IPS-NIHi7 (cell line): ENCODE results near the gene F8.
"Not testable (repeated sequence)": the region's sequence is repeated elsewhere in the genome, so short reads cannot be mapped to it uniquely, and the experiment has no call there.

Source experiments
- DNase-seq: peaks from one replicate; pipeline ENCODE4 v3.0.0; 2012; ENCODE audit warnings: mixed read lengths; ENCODE audit errors: extremely low spot score

F8 gene

GRCh38 chrX:154885057-154885456 lies 137.5 kb downstream of the F8 start:
- DNase-seq, result not testable (repeated sequence)

DNA sequence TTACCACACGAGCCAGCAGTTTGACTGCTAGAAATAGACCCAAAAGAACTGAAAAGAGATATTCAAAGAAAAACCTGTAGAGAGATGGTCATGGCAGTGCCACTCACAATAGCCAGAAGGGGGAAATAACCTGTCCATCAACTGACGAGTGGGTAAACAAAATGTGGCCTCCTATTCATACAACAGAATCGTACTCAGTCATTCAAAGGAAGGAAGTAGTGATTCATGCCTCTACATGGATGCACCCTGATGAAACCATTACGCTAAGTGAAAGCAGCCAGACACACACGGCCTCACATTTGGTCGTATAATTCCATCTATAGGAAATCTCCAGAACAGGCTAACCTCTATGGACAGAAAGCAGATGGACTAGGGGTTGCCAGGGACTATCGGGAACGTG lies 138.5 kb downstream of the F8 start:
- DNase-seq, result not testable (repeated sequence)

- DNase-seq, result no peak
These were observed 149.2 kb downstream of the F8 start for GRCh38 chrX:154873329-154873728.

DNA sequence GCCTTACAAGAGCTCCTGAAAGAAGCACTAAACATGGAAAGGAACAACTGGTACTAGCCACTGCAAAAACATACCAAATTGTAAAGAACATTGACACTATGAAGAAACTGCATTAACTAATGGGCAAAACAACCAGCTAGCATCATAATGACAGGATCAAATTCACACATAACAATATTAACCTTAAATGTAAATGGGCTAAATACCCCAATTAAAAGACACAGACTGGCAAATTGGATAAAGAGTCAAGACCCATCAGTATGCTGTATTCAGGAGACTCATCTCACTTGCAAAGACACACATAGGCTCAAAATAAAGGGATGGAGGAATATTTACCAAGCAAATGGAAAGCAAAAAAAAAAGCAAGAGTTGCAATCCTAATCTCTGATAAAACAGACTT lies 154.0 kb downstream of the F8 start:
- not testable (repeated sequence) for DNase-seq

DNA sequence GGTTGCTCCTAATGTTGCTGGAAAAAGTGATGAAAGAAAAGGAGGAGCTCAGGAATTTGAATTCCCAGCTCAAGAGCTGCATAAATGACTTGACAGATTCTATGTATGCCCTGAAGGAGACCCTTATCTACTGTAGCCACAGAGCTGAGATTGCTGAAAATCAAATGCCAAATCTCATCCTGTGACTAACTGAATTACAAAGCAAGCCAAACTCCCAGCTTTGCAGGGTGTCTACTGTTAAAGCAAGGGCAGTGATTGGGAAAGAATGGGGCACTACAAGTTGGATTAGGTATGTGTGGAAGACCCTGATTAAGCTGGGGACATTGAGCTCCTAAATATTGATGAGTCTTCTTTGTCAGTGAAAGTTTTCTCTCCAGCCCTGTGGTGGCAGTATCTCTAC lies 167.3 kb downstream of the F8 start:
- no peak for DNase-seq

DNA sequence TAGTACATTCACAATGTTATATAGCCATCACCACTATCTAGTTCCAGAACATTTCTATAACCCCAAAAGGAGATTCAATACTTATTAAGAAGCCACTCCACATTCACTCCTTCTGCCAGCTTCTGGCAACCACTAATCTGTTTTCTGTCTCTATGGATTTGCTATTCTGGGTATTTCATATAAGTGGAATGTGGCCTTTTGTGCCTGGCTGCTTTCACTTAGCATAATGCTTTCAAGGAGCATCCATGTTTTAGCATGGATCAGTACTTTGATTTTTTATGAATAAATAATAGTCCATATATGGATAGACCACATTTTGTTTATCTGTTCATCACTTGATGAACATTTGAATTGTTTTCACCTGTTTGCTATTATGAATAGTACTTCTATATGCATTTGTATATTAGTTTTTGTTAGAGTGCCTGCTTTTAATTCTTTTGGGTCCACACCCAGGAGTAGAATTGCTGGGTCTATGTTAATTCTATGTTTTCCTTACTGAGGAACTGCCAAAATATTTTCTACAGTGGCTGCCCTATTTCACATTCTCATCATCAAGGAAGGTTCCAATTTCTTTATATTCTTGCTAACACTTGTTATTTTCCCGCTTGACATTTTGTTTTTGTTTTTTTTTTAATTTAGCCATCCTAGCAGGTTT lies 171.4 kb downstream of the F8 start:
- DNase-seq, result no peak

GRCh38 chrX:154840856-154841255 lies 181.7 kb downstream of the F8 start:
- DNase-seq, result peak; percentile 26

- DNase-seq, result no peak
These were observed 186.4 kb downstream of the F8 start for GRCh38 chrX:154836163-154836562.

- no peak for DNase-seq
These were observed 188.0 kb downstream of the F8 start, which contains the start of gene SMIM9 for GRCh38 chrX:154834562-154834961. Gene SMIM9 (minus strand): TSS chrX:154834662. CDS start chrX:154830856, 3,806 bp downstream.

DNA sequence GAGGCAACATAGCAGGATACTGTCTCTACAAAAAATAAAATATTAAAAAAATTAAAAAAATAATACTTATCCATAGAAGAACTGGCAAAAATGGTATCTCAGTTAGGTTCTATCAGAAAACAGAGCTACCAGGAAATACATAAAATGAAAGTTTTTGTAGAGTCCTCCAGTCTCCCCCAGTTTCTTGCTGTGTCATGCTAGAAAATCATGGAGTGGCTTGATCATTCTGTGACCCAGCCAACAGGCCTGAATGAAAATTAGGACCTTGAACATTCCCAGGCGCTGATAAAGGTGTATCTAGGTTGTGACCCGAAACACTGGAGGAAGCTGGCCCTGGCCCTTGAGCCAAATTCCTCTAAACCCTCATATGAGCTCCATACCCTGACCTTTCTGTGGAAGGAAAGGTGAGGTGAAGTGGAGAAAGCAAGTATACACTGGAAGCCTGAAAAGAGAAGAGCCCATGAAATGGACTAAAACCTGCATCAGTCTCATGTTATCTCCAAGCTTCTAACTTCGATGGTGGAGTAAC lies 188.7 kb downstream of the F8 start:
- no peak for DNase-seq

- DNase-seq, result peak; percentile 16
These were observed 192.5 kb downstream of the F8 start for GRCh38 chrX:154829926-154830442.

GRCh38 chrX:154829134-154829533 lies 193.4 kb downstream of the F8 start:
- DNase-seq, result no peak

DNA sequence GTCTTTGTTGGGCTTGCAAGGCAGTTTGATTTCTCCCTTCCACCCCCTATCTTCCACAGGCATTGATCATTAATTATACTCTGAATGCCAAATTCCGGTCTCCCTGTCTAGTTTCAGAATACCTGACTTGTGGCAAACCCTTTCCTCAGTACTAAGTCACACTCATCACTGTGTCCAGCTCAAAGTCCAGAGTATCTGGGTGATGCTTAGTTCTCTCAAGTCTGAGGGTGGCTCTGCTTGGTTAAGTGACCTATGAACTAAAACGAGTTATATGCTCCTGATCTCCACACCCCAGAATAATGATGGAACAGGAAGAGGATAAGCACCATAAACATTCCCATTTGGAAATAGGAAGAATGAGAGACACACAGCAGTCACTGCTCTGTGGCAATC lies 194.5 kb downstream of the F8 start:
- no peak for DNase-seq

DNA sequence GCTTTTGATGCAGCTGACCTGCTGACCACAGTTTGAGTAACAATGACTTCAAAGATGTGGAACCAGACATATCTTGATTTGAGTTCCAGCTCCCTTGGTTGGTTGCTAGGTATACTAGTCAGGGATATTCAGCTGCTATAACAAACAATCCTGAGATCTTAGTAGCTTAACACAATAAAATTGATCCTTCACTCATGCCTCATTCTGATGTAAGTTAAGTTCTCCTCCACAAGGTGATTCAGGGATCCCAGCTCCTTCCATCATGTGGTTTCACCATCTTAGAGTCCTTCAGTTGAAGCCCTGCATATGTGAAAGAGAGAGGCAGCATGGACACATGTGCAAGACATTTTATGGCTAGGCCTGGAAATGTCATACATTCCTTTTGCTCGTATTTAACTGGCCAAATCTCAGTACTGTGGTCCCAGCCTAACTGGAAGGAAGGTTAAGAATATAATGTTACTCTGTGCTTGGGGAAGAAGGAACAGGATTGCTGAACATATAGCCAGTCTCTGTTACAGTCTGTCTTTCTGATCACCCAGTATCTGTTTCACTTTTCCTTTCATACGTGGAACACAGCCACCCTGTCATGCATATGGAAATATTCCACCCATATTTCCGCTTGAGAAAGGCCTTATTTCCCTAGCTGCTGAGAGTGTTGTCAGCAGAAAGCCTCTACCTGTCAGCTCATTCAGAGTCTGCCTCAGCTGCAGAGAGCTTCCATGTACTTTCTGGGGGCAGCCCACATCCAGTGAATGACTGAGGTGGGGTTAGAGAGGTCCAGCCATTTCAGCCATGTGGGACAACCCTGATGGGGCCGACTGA lies 195.1 kb downstream of the F8 start:
- no peak for DNase-seq

DNA sequence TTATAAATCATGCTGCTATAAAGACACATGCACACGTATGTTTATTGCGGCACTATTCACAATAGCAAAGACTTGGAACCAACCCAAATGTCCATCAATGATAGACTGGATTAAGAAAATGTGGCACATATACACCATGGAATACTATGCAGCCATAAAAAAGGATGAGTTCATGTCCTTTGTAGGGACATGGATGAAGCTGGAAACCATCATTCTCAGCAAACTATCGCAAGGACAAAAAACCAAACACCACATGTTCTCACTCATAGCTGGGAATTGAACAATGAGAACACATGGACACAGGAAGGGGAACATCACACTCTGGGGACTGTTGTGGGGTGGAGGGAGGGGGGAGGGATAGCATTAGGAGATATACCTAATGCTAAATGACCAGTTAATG lies 196.9 kb downstream of the F8 start:
- not testable (repeated sequence) for DNase-seq

DNA sequence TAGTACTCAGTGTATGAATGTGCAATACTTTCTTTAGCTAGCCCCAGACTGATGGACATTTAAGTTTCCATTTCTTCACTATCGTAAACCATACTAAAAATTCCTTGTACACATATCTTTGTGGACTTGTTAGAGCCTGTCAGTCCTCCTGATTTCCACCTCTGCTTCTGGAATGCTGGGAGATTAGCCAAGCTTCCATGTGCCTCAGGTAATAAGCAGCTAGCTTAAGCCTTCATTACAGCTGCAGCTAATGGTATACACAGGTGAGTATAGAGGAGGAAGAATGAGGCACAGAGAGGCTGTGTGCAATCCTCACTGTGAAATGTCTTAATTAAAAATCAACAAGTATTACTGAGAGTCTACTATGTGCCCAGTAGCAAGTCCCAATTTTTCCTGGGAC lies 197.9 kb downstream of the F8 start:
- no peak for DNase-seq

DNA sequence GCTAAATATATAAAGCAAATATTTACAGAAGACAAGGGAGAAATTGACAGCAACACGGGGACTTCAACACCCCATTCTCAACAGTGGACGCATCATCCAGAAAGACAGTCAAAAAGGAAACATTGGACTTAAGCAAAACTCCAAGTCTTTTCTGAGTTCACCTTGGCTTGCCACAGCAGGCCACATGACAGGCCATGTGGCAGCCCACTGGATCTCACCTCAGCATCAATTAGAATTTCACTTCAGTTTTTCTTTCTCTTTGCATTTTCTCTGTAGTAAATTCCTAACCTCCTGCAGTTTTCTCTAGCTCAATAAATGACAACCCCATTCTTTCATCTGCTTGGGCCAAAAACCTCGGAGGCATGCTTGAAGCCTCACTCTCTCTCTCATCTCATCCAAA lies 200.5 kb downstream of the F8 start:
- no peak for DNase-seq

- no peak for DNase-seq
These were observed 201.0 kb downstream of the F8 start for GRCh38 chrX:154821523-154821922.

- no peak for DNase-seq
These were observed 202.7 kb downstream of the F8 start for GRCh38 chrX:154819771-154820341.

DNA sequence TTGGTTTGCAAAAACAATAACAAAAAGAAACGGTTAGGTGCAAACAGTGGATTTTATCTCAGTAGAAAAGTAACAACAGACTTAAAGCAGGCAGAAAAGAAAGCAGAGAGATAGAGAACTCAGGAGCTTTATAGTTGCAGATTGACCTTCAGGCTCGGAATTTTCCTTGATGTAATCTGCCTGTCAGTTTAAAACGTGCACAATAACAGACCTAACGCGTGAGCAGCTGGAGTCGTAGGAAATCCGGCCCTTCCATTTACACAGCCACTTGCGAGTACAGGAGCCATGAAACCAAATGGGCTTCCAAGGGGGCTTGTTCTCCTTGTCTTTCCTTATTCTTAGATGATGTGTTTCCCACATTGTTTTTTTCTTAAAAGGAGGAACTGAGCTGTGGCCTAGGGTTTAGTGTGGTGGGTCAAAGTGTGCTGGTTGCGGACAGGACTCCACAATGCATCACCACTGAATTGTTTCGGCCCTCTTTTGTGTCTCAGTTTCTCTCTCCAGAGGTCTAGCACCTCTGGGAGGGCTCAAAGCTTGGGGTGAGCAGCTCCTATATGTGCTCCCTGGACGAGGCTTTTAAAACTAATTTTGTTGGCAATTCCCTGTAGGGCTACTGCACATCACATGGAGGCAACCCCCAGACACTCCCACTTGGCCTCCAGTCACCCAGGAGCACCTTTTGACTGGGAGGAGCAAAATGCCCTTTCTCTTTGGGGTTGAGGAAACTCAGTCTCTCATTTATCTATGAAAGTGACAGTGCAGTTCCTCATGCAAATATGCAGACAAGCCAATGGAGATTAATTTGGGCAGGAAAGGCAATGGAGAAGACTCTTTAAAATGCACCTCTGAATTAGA lies 203.4 kb downstream of the F8 start:
- DNase-seq, result no peak

GRCh38 chrX:154817048-154817618 lies 205.4 kb downstream of the F8 start:
- not testable (repeated sequence) for DNase-seq
